OCI-M2 (cell line): ENCODE data around the gene FMO4.
"Not testable (repeated sequence)": the region's sequence is repeated elsewhere in the genome, so short reads cannot be mapped to it uniquely, and the experiment has no call there.

Source experiments
- DNase-seq: peaks from one replicate; lab custom pipeline; 2025; ENCODE audit not compliant: unreplicated experiment; lab: John Stamatoyannopoulos, UW

Gene FMO4

DNA sequence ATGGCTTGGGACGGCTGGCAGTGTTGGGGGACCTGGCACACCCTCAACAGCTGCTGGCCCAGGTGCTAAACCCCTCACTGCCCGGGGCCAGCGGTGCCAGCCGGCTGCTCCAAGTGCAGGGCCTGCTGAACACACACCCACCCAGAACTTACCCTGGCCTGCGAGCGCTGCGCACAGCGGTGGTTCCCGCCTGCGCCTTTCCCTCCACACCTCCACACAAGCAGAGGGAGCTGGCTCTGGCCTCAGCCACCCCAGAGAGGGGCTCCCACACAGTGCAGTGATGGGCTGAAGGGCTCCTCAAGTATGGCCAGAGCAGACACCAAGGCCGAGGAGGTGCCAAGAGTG lies 67.9 kb downstream of the FMO4 start:
- DNase-seq = no peak

- no peak for DNase-seq
Observed at GRCh38 chr1:171384496-171384895, 70.5 kb downstream of the FMO4 start.

GRCh38 chr1:171389171-171389570 lies 75.2 kb downstream of the FMO4 start:
- DNase-seq = no peak

DNA sequence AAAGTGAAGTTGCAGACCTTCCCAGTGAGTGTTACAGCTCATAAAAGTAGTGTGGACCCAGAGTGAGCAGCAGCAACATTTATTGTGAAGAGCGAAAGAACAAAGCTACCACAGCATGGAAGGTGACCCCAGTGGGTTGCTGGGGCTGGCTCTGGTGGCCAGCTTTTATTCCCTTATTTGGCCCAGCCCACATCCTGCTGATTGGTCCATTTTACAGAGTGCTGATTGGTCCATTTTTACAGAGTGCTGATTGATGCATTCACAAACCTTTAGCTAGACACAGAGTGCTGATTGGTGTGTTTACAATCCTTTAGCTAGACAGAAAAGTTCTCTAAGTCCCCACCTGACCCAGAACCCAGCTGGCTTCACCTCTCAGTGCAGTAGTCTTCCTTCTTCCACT lies 76.8 kb downstream of the FMO4 start:
- not testable (repeated sequence) for DNase-seq
